ENCODE data around the gene ZSWIM3. TPM values are rescaled to one million over a fixed set of nuclear protein-coding genes. Genes with fewer than 3 reads are reported as not detected.

ZSWIM3 gene
- total and polyA plus RNA-seq, 2 of the 13 experiments (the other 11 are each of a cell fraction or from before 2014, with no cell fraction given), result 5.2 to 5.8 TPM

DNA sequence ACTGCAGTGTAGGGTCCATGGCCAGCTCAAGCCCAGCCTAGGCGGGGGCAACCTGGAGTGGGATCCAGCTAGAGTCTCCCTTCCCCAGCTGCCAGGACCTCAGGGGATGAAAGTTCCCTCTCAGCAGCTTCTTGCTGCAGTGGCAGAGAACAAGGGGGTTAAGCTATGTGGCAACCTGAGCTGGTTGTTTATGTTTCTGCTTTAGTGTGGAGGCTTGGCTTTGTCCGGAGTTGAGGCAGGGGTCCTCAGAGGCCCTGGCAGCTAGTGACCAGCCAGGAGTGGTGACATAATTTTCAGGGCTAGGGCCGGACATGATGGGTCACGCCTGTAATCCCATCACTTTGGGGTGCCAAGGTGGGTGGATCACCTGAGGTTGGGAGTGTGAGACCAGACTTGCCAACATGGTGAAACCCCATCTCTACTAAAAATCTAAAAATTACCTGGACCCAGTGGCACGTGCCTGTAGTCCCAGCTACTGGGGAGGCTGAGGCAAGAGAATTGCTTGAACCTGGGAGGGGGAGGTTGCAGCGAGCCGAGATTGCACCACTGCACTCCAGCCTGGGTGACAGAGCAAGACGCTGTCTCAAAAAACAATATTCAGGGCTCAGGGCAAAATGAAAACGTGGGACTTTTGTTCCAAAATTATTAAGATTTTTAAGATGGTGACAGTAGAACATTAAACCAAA, 68.5 kb downstream of the ZSWIM3 start (continued):
- TF ChIP-seq RARG (CRISPR knock-in tag; IDR thresholded peaks at IDR 0.05; ENCODE audit: low read depth) (no peak), ZSCAN21 (CRISPR knock-in tag; IDR thresholded peaks at IDR 0.05; ENCODE audit: borderline replicate concordance) (no peak), KDM3A (CRISPR knock-in tag; IDR thresholded peaks at IDR 0.05; ENCODE audit: low read depth) (no peak), SMARCC2 (IDR thresholded peaks at IDR 0.05) (no peak), ZBTB1 (CRISPR knock-in tag; IDR thresholded peaks at IDR 0.05; ENCODE audit: borderline replicate concordance) (no peak), PITX1 (CRISPR knock-in tag; IDR thresholded peaks at IDR 0.05) (peak; percentile 78; the same call in 1 of the 2 replicates), ZNF232 (CRISPR knock-in tag; IDR thresholded peaks at IDR 0.05; ENCODE audit: borderline replicate concordance) (no peak), ZNF773 (CRISPR knock-in tag; IDR thresholded peaks at IDR 0.05; ENCODE audit: borderline replicate concordance) (no peak), ZNF616 (CRISPR knock-in tag; IDR thresholded peaks at IDR 0.05; ENCODE audit: low read depth) (no peak), ZMAT3 (CRISPR knock-in tag; conservative IDR thresholded peaks at IDR 0.05) (peak; percentile 57; the same call in 1 of the 2 replicates), GATA4 (IDR thresholded peaks at IDR 0.05; ENCODE audit: borderline replicate concordance, low read depth) (no peak), SETDB1 (CRISPR knock-in tag; IDR thresholded peaks at IDR 0.05; ENCODE audit: borderline replicate concordance) (no peak)
- TF ChIP-seq, protein P1, sequence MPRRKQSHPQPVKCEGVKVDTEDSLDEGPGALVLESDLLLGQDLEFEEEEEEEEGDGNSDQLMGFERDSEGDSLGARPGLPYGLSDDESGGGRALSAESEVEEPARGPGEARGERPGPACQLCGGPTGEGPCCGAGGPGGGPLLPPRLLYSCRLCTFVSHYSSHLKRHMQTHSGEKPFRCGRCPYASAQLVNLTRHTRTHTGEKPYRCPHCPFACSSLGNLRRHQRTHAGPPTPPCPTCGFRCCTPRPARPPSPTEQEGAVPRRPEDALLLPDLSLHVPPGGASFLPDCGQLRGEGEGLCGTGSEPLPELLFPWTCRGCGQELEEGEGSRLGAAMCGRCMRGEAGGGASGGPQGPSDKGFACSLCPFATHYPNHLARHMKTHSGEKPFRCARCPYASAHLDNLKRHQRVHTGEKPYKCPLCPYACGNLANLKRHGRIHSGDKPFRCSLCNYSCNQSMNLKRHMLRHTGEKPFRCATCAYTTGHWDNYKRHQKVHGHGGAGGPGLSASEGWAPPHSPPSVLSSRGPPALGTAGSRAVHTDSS (CRISPR knock-in tag; conservative IDR thresholded peaks at IDR 0.05), result 0 out of 2 replicates have a peak, but pooled peaks have one; percentile 40
- TF ChIP-seq, protein P2, sequence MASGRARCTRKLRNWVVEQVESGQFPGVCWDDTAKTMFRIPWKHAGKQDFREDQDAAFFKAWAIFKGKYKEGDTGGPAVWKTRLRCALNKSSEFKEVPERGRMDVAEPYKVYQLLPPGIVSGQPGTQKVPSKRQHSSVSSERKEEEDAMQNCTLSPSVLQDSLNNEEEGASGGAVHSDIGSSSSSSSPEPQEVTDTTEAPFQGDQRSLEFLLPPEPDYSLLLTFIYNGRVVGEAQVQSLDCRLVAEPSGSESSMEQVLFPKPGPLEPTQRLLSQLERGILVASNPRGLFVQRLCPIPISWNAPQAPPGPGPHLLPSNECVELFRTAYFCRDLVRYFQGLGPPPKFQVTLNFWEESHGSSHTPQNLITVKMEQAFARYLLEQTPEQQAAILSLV (CRISPR knock-in tag; IDR thresholded peaks at IDR 0.05; ENCODE audit: borderline replicate concordance), result no peak
- TF ChIP-seq, protein P3, sequence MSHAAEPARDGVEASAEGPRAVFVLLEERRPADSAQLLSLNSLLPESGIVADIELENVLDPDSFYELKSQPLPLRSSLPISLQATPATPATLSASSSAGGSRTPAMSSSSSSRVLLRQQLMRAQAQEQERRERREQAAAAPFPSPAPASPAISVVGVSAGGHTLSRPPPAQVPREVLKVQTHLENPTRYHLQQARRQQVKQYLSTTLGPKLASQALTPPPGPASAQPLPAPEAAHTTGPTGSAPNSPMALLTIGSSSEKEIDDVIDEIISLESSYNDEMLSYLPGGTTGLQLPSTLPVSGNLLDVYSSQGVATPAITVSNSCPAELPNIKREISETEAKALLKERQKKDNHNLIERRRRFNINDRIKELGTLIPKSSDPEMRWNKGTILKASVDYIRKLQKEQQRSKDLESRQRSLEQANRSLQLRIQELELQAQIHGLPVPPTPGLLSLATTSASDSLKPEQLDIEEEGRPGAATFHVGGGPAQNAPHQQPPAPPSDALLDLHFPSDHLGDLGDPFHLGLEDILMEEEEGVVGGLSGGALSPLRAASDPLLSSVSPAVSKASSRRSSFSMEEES (CRISPR knock-in tag; IDR thresholded peaks at IDR 0.05), result no peak
- TF ChIP-seq, protein P4, sequence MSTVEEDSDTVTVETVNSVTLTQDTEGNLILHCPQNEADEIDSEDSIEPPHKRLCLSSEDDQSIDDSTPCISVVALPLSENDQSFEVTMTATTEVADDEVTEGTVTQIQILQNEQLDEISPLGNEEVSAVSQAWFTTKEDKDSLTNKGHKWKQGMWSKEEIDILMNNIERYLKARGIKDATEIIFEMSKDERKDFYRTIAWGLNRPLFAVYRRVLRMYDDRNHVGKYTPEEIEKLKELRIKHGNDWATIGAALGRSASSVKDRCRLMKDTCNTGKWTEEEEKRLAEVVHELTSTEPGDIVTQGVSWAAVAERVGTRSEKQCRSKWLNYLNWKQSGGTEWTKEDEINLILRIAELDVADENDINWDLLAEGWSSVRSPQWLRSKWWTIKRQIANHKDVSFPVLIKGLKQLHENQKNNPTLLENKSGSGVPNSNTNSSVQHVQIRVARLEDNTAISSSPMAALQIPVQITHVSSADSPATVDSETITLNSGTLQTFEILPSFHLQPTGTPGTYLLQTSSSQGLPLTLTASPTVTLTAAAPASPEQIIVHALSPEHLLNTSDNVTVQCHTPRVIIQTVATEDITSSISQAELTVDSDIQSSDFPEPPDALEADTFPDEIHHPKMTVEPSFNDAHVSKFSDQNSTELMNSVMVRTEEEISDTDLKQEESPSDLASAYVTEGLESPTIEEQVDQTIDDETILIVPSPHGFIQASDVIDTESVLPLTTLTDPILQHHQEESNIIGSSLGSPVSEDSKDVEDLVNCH (CRISPR knock-in tag; IDR thresholded peaks at IDR 0.05), result no peak
- TF ChIP-seq, protein P5, sequence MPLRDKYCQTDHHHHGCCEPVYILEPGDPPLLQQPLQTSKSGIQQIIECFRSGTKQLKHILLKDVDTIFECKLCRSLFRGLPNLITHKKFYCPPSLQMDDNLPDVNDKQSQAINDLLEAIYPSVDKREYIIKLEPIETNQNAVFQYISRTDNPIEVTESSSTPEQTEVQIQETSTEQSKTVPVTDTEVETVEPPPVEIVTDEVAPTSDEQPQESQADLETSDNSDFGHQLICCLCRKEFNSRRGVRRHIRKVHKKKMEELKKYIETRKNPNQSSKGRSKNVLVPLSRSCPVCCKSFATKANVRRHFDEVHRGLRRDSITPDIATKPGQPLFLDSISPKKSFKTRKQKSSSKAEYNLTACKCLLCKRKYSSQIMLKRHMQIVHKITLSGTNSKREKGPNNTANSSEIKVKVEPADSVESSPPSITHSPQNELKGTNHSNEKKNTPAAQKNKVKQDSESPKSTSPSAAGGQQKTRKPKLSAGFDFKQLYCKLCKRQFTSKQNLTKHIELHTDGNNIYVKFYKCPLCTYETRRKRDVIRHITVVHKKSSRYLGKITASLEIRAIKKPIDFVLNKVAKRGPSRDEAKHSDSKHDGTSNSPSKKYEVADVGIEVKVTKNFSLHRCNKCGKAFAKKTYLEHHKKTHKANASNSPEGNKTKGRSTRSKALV (CRISPR knock-in tag; IDR thresholded peaks at IDR 0.05), result no peak
- TF ChIP-seq, protein P6, sequence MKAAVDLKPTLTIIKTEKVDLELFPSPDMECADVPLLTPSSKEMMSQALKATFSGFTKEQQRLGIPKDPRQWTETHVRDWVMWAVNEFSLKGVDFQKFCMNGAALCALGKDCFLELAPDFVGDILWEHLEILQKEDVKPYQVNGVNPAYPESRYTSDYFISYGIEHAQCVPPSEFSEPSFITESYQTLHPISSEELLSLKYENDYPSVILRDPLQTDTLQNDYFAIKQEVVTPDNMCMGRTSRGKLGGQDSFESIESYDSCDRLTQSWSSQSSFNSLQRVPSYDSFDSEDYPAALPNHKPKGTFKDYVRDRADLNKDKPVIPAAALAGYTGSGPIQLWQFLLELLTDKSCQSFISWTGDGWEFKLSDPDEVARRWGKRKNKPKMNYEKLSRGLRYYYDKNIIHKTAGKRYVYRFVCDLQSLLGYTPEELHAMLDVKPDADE (CRISPR knock-in tag; IDR thresholded peaks at IDR 0.05), result no peak
- TF ChIP-seq, protein P7, sequence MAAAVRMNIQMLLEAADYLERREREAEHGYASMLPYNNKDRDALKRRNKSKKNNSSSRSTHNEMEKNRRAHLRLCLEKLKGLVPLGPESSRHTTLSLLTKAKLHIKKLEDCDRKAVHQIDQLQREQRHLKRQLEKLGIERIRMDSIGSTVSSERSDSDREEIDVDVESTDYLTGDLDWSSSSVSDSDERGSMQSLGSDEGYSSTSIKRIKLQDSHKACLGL (CRISPR knock-in tag; IDR thresholded peaks at IDR 0.05), result no peak

Data from HepG2 (cell line).